CD4-positive, CD25-positive, alpha-beta regulatory T cell (primary cell): Measurements from ENCODE around the gene GSPT1. TPM values are rescaled to one million over a fixed set of nuclear protein-coding genes. Genes with fewer than 3 reads are reported as not detected.

Experiments used
- ATAC-seq, 2 donors: fragments of 150-1000 bp; cut with Tn5 transposase; one replicate each; pipeline ENCODE4 v1.10.0; 2021; ENCODE audit warnings: low read depth in 2 of 2, moderate number of reproducible peaks in 2 of 2, moderate library complexity in 1 of 2
- DNase-seq, 3 donors: peaks; one replicate each; pipeline versions ENCODE4 v3.0.0 to v3.0.0-alpha.2; 2012 to 2022; ENCODE audit warnings: mixed read lengths in 1 of 3
- H3K27ac ChIP-seq: one replicate; pipeline ENCODE4 v1.7.0; 2013; ENCODE audit warnings: mild to moderate bottlenecking, low read length; ENCODE audit not compliant: insufficient read depth, poor library complexity, severe bottlenecking
- H3K27me3 ChIP-seq: one replicate; pipeline ENCODE4 v1.7.0; 2013; ENCODE audit warnings: low read length; ENCODE audit not compliant: control insufficient read depth, insufficient read depth
- H3K36me3 ChIP-seq: one replicate; pipeline ENCODE4 v1.7.0; 2013; ENCODE audit warnings: mild to moderate bottlenecking, low read length, moderate library complexity; ENCODE audit not compliant: control insufficient read depth, insufficient read depth
- H3K4me1 ChIP-seq: 2 replicates; pipeline ENCODE4 v1.7.0; 2013; ENCODE audit warnings: mild to moderate bottlenecking, low read length; ENCODE audit not compliant: insufficient read depth, control insufficient read depth, poor library complexity, severe bottlenecking
- H3K4me3 ChIP-seq: one replicate; pipeline ENCODE4 v1.7.0; 2013; ENCODE audit warnings: low read depth, mild to moderate bottlenecking, low read length, moderate library complexity
- H3K9me3 ChIP-seq, 2 experiments: 1 replicate in 1 of 2; 2 replicates in 1 of 2; pipeline ENCODE4 v1.7.0; 2013; ENCODE audit warnings: low read length in 2 of 2, mild to moderate bottlenecking in 1 of 2, moderate library complexity in 1 of 2; ENCODE audit not compliant: control insufficient read depth in 2 of 2
- H3K27ac Mint-ChIP-seq, 3 donors: one replicate each; pipeline ENCODE4 v1.8.0; 2020 to 2022; ENCODE audit warnings: mild to moderate bottlenecking in 3 of 3, mixed read lengths in 3 of 3, moderate library complexity in 2 of 3
- H3K27me3 Mint-ChIP-seq: one replicate; pipeline ENCODE4 v1.8.0; 2022; ENCODE audit warnings: mild to moderate bottlenecking, mixed read lengths
- H3K36me3 Mint-ChIP-seq: one replicate; pipeline ENCODE4 v1.8.0; 2020; ENCODE audit warnings: mixed read lengths
- H3K4me1 Mint-ChIP-seq, 4 donors: one replicate each; pipeline ENCODE4 v1.8.0; 2020 to 2022; ENCODE audit warnings: mixed read lengths in 4 of 4, mild to moderate bottlenecking in 1 of 4
- H3K4me3 Mint-ChIP-seq, 4 donors: one replicate each; pipeline ENCODE4 v1.8.0; 2020 to 2022; ENCODE audit warnings: mild to moderate bottlenecking in 4 of 4, mixed read lengths in 4 of 4, moderate library complexity in 3 of 4
- H3K9me3 Mint-ChIP-seq, 7 donors: one replicate each; pipeline ENCODE4 v1.8.0; 2020 to 2022; ENCODE audit warnings: mixed read lengths in 7 of 7, mild to moderate bottlenecking in 3 of 7, moderate library complexity in 2 of 7
- polyA plus RNA-seq, 4 donors: library from polyadenylated mRNA; unstranded; fragments of 300-500 nt; fragmentation: Illumina TruSeq; gene quantifications; one replicate each; pipeline ENCODE4 v1.2.3, GENCODE V29; 2021
- total RNA-seq: library from RNA; stranded (reverse); gene quantifications from one replicate; pipeline ENCODE4 v1.2.3, GENCODE V29; 2022

Gene GSPT1
- total and polyA plus RNA-seq, 5 donors from 2014 or later, result 93.2 to 177 (median 103) TPM

GRCh38 chr16:11907160-11907970 lies 8.4 kb downstream of the GSPT1 start:
- Histone ChIP-seq H3K27me3 (no peaks in the 10 kb centered on the region), H3K36me3 (peaks cover 29% of the 10 kb centered on the region), H3K9me3 (no peaks in the 10 kb centered on the region), H3K4me3 (no peak overlapping the region), H3K4me1 (peaks cover 26% of the 10 kb centered on the region), H3K27ac (no peak overlapping the region)
- DNase-seq, result no peak
- H3K27ac Mint-ChIP-seq, result peak overlapping the region in 1 of 3 donors; percentile 5
- H3K9me3 Mint-ChIP-seq, result no peaks in the 10 kb centered on the region
- H3K36me3 Mint-ChIP-seq, result peaks cover 15% of the 10 kb centered on the region
- peaks cover 27 to 82% (median 57%) of the 10 kb centered on the region in 4 donors for H3K4me1 Mint-ChIP-seq
- ATAC-seq, result no peak
- H3K27me3 Mint-ChIP-seq, result no peaks in the 10 kb centered on the region
- H3K4me3 Mint-ChIP-seq, result peak overlapping the region in 3 of 4 donors; percentile 9 to 27 (median 23)

GRCh38 chr16:11903906-11904305 lies 11.8 kb downstream of the GSPT1 start:
- no peaks in the 10 kb centered on the region for H3K9me3 ChIP-seq
- Mint-ChIP-seq H3K9me3 (no peaks in the 10 kb centered on the region), H3K4me1 (peaks cover 39 to 77% (median 61%) of the 10 kb centered on the region in 4 donors), H3K36me3 (peaks cover 19% of the 10 kb centered on the region), H3K4me3 (no peak overlapping the region), H3K27ac (peak overlapping the region in 1 of 3 donors; percentile 60), H3K27me3 (no peaks in the 10 kb centered on the region)
- H3K4me3 ChIP-seq, result no peak overlapping the region
- H3K36me3 ChIP-seq, result peaks cover 31% of the 10 kb centered on the region
- peaks cover 22% of the 10 kb centered on the region for H3K4me1 ChIP-seq
- no peaks in the 10 kb centered on the region for H3K27me3 ChIP-seq
- no peak overlapping the region for H3K27ac ChIP-seq
- ATAC-seq (no peak), DNase-seq (no peak)

- no peak for DNase-seq
- H3K27ac Mint-ChIP-seq, result peak overlapping the region; percentile 32 to 69 (median 38)
- H3K36me3 ChIP-seq, result peaks cover 29% of the 10 kb centered on the region
- H3K4me3 ChIP-seq, result no peak overlapping the region
- peaks cover 21% of the 10 kb centered on the region for H3K4me1 ChIP-seq
- peaks cover 43 to 76% (median 60%) of the 10 kb centered on the region in 4 donors for H3K4me1 Mint-ChIP-seq
- H3K27ac ChIP-seq, result peak overlapping the region; percentile 8
- H3K27me3 Mint-ChIP-seq, result no peaks in the 10 kb centered on the region
- no peaks in the 10 kb centered on the region for H3K9me3 ChIP-seq
- H3K27me3 ChIP-seq, result no peaks in the 10 kb centered on the region
- no peaks in the 10 kb centered on the region for H3K9me3 Mint-ChIP-seq
- H3K4me3 Mint-ChIP-seq, result no peak overlapping the region
- ATAC-seq, result no peak
- peaks cover 16% of the 10 kb centered on the region for H3K36me3 Mint-ChIP-seq
These were observed 14.7 kb downstream of the GSPT1 start for GRCh38 chr16:11901091-11901490.

GRCh38 chr16:11896486-11897176 lies 19.1 kb downstream of the GSPT1 start:
- DNase-seq, result no peak
- ATAC-seq, result no peak
- Histone ChIP-seq H3K27me3 (no peaks in the 10 kb centered on the region), H3K4me3 (no peak overlapping the region), H3K9me3 (no peaks in the 10 kb centered on the region), H3K27ac (no peak overlapping the region), H3K36me3 (peaks cover 38% of the 10 kb centered on the region), H3K4me1 (peaks cover 21% of the 10 kb centered on the region)
- peaks cover 38 to 53% (median 43%) of the 10 kb centered on the region in 4 donors for H3K4me1 Mint-ChIP-seq
- H3K9me3 Mint-ChIP-seq, result no peaks in the 10 kb centered on the region
- peak overlapping the region; percentile 1 to 49 (median 7) for H3K27ac Mint-ChIP-seq
- H3K36me3 Mint-ChIP-seq, result peaks cover 21% of the 10 kb centered on the region
- H3K4me3 Mint-ChIP-seq, result no peak overlapping the region
- H3K27me3 Mint-ChIP-seq, result no peaks in the 10 kb centered on the region

- DNase-seq (no peak), ATAC-seq (no peak)
- Mint-ChIP-seq H3K36me3 (peaks cover 22% of the 10 kb centered on the region), H3K27me3 (no peaks in the 10 kb centered on the region), H3K9me3 (no peaks in the 10 kb centered on the region), H3K4me3 (peak overlapping the region in 1 of 4 donors; percentile 51), H3K27ac (peak overlapping the region in 2 of 3 donors; percentile 9 to 29), H3K4me1 (peaks cover 15 to 22% (median 18%) of the 10 kb centered on the region in 4 donors)
- Histone ChIP-seq H3K36me3 (peaks cover 50% of the 10 kb centered on the region), H3K27ac (no peak overlapping the region), H3K4me3 (no peak overlapping the region), H3K27me3 (no peaks in the 10 kb centered on the region), H3K9me3 (no peaks in the 10 kb centered on the region), H3K4me1 (peaks cover 1% of the 10 kb centered on the region)
These were observed 22.2 kb downstream of the GSPT1 start for GRCh38 chr16:11893571-11893970.

GRCh38 chr16:11892761-11893160 lies 23.0 kb downstream of the GSPT1 start:
- Mint-ChIP-seq H3K9me3 (no peaks in the 10 kb centered on the region), H3K36me3 (peaks cover 22% of the 10 kb centered on the region), H3K4me1 (peaks cover 10 to 16% (median 12%) of the 10 kb centered on the region in 4 donors), H3K4me3 (no peak overlapping the region), H3K27me3 (no peaks in the 10 kb centered on the region), H3K27ac (no peak overlapping the region)
- no peak overlapping the region for H3K4me3 ChIP-seq
- ATAC-seq (no peak), DNase-seq (no peak)
- no peak overlapping the region for H3K27ac ChIP-seq
- peaks cover 54% of the 10 kb centered on the region for H3K36me3 ChIP-seq
- no peaks in the 10 kb centered on the region for H3K4me1 ChIP-seq
- H3K27me3 ChIP-seq, result no peaks in the 10 kb centered on the region
- H3K9me3 ChIP-seq, result no peaks in the 10 kb centered on the region

- peaks cover 63% of the 10 kb centered on the region for H3K36me3 ChIP-seq
- no peak overlapping the region for H3K4me3 ChIP-seq
- no peaks in the 10 kb centered on the region for H3K27me3 ChIP-seq
- Mint-ChIP-seq H3K9me3 (no peaks in the 10 kb centered on the region), H3K4me1 (peaks cover 2 to 5% (median 4%) of the 10 kb centered on the region in 4 donors), H3K27me3 (no peaks in the 10 kb centered on the region), H3K27ac (no peak overlapping the region), H3K4me3 (no peak overlapping the region), H3K36me3 (peaks cover 31% of the 10 kb centered on the region)
- H3K4me1 ChIP-seq, result no peaks in the 10 kb centered on the region
- no peak overlapping the region for H3K27ac ChIP-seq
- ATAC-seq (no peak), DNase-seq (no peak)
- H3K9me3 ChIP-seq, result no peaks in the 10 kb centered on the region
These were observed 25.4 kb downstream of the GSPT1 start for GRCh38 chr16:11890231-11890965.
